Activated CD4-positive, alpha-beta T cell treated with anti-CD3 and anti-CD28 coated beads, Interleukin-2, amount 50 U/mL, for 4 hours (primary cell): ENCODE results near the gene PRM1.

ENCODE experiments used
- DNase-seq, 2 experiments: peaks; one replicate each; pipeline ENCODE4 v3.0.0-alpha.2; 2020

PRM1 gene

GRCh38 chr16:11271610-11272009 is 9.5 kb downstream of the PRM1 start:
- DNase-seq = no peak

GRCh38 chr16:11270602-11271162 is 10.4 kb downstream of the PRM1 start:
- no peak for DNase-seq

GRCh38 chr16:11268921-11269375 is 12.2 kb downstream of the PRM1 start, which contains the start of gene TNP2:
Gene TNP2, minus strand, starts transcription at chr16:11269325. Its CDS starts 63 bp downstream, at chr16:11269262.
- no peak for DNase-seq

DNA sequence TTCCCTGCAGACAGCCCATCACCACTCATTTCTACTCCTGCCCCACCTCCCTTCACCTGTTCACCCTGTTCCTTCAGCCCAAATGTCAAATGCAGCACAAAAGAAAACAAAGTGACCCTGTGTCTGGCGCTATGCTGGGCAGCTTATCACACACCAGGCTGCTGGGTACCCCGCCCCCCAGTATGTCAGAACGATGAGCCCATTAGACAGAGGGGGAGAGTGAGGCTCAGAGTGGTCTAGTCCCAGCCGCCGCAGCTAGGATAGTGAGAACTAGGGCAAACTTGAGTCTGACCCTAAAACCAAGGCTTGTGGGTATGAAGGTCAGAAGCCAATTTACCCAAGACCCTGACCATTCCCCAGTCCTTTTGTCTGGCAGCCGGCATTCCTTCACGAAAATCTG is 16.0 kb downstream of the PRM1 start:
- DNase-seq = no peak

DNA sequence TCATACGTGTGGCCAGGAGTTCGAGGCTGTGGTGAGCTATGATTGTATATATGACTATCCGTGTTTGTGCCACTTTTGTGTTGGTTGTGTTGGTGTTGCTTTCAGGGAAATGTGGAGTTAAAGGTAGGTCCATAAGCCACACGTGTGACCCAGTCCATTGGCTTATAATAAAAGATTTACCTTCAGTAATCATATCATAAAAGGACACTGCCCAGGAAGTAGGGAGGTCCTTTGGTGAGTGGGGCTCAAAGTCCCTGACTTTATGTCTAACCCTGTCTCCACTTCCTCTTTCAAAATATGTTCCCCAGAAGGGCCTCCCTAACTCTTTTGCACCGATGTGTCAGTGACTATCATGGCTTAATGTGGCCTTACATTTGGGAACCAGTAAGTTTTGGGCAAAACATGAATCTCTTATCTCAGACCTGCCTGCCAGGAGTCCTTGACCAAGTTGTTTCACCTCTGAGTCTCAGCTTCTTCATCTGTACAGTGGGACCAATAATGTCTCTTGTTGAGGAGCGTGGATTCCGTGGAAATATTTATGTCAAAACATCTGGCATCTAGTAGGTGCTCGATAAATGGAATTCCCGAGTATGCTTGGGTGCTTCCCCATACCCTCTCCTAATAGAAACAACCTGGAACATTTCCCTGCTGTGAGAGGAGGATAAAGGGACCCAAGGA is 16.8 kb downstream of the PRM1 start:
- DNase-seq = no peak

DNA sequence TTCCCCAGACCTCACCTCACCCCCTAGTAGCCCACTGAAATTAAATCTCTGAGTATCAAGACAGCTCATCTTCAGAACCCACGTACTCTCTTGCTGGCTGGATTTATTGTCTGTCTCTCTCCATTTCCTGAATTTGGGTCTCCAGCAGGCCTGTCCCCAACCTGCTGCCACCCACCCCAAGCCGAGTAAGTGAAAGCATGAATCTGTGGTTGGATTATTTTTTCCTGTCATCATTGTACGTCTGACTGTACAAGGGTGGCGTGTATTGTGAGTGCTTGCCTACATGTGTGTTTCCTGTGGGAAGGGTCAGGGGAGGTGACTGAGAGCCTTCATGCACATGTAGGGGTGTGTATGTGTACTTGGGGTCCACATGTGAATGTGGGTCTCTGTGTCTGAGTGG is 17.4 kb downstream of the PRM1 start:
- peak in 1 of 2 experiments; percentile 34 for DNase-seq

DNA sequence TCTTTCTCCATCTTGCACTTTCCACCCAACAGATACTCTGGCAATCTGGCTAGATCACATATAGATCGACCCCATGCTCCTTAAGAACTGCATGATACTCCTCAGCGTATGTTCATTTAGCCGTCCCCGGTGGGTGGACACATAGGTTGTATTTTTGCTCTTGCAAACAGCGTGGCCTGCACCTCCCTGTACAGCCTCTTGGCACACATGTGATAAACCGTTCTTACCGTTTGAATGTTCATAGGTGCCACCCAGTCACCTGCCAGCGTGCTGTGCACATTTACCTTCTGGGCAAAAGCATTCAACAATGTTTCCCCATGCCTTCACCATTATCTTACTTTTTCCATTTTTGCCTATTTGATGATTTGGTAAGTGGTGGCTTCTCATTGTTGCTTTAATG is 18.2 kb downstream of the PRM1 start:
- DNase-seq = no peak

DNA sequence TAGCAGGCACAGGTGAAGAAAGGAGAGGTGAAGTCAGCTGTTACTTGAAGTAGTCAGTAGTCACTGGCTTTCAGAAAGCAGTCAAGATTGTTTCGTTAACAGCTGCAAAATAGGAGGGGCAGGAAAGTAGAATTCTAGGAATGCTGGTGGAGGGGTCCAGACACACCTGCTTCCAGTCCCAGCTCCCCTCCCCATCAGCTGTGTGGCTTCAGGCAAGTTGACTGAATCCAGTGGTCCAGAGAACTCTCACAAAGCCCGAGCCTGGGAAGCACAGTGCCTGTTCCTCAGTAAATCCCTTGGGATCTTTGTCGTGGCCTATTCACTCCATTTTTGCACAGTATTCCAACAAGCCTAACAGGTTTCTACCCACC is 20.5 kb downstream of the PRM1 start:
- DNase-seq = no peak

- no peak for DNase-seq
Observed at GRCh38 chr16:11259655-11260595, 21.2 kb downstream of the PRM1 start.

DNA sequence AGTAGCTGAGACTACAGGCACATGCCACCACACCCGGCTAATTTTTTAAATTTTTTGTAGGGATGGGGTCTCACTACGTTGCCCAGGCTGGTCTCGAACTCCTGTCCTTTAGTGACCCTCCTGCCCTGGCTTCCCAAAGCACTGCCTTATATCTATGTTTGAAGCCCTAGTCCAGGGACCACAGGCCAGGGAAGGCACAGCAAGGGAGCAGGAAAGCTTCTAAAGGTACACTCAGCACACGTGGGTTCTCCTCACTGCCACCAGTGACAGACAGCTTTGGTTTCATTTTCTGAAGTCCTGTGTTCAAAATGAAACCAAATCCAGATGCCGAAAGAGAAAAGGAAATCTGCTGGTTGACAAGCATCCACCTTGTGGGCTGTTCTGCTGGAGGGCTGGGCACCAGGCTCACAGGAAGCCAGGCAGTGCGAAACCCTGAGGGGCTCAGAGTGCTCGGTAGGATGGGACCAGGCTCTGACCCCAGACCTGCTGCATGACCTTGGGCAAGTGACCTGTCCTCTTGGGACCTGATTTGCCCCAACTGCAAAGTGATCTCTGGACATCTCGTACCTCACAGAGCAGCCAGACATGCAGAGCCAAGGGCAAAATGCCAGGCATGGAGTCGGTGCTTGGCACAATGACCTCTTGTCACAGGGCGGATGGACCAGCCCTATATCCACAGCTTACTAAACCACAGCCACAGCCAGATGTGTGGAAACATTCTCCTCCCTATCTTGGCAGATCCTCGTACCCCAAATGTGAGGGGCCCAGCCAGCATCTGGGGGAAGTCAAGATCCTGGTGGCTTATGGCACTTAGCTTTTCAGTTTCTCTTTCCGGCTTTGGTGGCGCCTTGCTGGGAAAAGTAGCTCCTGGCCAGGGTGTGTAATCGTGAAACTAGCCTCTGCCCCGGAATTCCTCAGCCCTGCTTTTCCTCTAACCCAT is 22.3 kb downstream of the PRM1 start:
- no peak for DNase-seq

- DNase-seq = peak; percentile 46 to 52
Observed at GRCh38 chr16:11257131-11257938, 23.8 kb downstream of the PRM1 start.

DNA sequence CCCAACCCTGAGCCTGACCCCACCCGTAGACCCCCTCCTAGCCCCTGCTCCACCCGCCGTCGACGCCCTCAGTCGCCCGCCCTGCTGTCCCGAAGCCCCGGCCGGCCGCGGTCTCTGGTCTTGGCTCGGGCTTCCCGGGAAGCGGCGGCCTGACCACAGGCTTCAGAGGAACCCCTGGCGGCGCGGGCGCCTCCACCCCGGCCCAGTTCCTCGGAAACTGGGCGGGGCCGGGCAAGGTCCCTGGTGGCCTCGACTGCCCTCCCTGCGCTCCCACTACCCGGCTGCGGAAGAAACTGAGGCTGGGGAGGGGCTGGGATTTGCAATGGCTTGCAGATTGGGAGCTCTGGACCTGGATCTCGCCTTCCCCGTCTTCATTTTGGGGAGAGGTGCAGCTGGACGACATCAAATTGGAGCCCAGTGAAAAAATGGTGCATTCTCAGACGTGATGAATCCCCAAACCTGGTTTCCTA is 24.4 kb downstream of the PRM1 start:
- no peak for DNase-seq

GRCh38 chr16:11255737-11256660 is 25.1 kb downstream of the PRM1 start, which contains the start of gene SOCS1:
Gene SOCS1, minus strand, starts transcription at chr16:11256204. Its CDS starts 726 bp downstream, at chr16:11255478.
- peak; percentile 81 to 84 for DNase-seq

DNA sequence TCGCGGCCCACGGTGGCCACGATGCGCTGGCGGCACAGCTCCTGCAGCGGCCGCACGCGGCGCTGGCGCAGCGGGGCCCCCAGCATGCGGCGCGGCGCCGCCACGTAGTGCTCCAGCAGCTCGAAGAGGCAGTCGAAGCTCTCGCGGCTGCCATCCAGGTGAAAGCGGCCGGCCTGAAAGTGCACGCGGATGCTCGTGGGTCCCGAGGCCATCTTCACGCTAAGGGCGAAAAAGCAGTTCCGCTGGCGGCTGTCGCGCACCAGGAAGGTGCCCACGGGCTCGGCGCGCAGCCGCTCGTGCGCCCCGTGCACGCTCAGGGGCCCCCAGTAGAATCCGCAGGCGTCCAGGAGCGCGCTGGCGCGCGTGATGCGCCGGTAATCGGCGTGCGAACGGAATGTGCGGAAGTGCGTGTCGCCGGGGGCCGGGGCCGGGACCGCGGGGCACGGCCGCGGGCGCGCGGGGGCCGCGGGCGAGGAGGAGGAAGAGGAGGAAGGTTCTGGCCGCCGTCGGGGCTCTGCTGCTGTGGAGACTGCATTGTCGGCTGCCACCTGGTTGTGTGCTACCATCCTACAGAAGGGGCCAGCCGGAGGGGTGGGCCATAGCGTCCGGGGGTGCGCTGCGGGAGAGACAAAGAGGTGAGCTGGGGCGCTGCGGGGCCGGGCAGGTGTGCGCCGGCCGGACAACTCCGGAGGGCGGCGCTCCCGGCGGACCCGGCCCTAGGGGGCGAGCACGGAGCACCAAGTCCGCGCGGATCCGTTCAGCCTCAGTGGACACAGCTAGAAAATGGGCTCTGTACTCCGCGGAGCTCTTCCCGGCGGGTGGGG is 26.0 kb downstream of the PRM1 start:
- peak; percentile 52 to 53 for DNase-seq

- DNase-seq = no peak
Observed at GRCh38 chr16:11253995-11254912, 26.9 kb downstream of the PRM1 start.

GRCh38 chr16:11253009-11253994 is 27.8 kb downstream of the PRM1 start:
- peak; percentile 36 to 42 for DNase-seq

DNA sequence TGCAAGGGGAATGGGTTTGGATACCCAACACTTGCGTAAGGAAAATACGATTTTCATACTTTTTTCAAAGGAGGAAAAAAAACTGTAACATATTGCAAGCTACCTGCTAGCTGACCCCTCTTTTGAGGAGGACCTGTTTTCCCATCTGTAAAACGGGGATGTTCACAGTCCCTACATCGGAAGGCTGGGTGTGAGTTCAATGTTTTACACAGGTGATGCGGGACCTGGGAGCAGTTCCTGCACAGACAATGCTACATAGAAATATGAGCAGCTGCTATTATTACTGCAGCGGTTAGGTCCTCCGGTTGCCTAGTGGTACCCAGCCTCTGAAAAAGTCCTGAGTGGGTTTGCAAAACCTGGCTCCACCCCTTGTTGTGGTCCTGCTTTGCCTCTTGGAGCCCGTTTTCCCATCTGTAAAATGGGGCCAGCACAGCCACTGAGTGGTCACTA is 28.6 kb downstream of the PRM1 start:
- no peak for DNase-seq
